IPS DF 4.7 (cell line): ENCODE data around the gene MYLK.
"Not testable (repeated sequence)": the region's sequence is repeated elsewhere in the genome, so short reads cannot be mapped to it uniquely, and the experiment has no call there.

Experiments used
- DNase-seq: peaks from one replicate; pipeline ENCODE4 v3.0.0-alpha.2; 2013; ENCODE audit warnings: low spot score; ENCODE audit errors: extremely low read depth

The MYLK gene, protein sequence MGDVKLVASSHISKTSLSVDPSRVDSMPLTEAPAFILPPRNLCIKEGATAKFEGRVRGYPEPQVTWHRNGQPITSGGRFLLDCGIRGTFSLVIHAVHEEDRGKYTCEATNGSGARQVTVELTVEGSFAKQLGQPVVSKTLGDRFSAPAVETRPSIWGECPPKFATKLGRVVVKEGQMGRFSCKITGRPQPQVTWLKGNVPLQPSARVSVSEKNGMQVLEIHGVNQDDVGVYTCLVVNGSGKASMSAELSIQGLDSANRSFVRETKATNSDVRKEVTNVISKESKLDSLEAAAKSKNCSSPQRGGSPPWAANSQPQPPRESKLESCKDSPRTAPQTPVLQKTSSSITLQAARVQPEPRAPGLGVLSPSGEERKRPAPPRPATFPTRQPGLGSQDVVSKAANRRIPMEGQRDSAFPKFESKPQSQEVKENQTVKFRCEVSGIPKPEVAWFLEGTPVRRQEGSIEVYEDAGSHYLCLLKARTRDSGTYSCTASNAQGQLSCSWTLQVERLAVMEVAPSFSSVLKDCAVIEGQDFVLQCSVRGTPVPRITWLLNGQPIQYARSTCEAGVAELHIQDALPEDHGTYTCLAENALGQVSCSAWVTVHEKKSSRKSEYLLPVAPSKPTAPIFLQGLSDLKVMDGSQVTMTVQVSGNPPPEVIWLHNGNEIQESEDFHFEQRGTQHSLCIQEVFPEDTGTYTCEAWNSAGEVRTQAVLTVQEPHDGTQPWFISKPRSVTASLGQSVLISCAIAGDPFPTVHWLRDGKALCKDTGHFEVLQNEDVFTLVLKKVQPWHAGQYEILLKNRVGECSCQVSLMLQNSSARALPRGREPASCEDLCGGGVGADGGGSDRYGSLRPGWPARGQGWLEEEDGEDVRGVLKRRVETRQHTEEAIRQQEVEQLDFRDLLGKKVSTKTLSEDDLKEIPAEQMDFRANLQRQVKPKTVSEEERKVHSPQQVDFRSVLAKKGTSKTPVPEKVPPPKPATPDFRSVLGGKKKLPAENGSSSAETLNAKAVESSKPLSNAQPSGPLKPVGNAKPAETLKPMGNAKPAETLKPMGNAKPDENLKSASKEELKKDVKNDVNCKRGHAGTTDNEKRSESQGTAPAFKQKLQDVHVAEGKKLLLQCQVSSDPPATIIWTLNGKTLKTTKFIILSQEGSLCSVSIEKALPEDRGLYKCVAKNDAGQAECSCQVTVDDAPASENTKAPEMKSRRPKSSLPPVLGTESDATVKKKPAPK (N-terminal part only)

DNA sequence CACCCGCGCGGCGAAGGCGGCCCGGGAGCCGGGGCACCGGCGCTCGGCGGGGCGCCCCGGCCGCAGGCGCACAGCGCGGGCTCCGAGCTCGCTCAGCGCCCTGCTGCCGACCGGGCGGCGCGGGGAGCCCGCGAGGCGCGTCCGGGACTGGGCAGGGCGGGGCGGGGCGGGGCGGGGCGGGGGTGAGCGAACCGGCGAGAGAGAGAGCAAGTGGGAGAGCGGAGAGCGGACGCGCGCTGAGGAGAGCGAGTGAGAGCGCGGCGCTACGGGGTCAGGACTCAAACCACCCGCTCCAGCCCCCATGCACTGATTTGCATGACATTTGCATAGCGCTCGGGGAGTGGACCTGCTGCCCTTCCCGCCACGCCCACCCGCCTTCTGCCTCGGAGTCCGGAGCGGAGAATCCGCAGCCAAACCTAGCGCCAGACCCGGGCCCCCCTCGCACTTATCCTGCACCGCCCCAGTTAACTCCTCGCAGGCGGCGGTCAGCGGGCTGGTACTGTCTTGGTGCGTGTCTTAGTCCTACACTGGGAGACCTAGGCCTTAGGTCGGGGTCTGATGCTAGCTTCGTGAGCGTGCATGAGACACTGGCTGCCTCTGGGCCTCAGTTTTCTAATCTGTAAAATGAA lies at the start of gene MYLK:
Gene MYLK, minus strand, starts transcription at position 130 of the 629 bp plus-strand sequence. CDS start 90,491 bp downstream, outside the sequence.
- DNase-seq = peak; percentile 75

DNA sequence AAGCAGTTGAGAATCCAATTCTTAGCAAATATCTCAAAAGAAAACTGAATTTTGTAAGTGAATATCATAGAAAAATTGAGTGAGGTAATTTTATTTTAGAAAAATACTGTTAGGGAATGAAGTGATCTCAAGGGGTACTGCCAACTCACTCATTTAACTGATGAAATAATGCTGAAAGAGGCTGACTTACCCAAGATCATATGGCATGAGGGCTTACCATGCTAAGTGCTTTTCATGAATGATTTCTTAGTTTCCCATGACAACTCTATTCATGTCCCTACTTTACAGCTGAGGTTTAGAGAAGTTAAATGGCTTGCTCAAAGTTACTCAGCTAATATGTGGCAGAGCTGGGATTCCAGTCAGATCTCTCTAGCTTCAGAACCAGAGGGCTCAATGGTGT lies 46.3 kb upstream of the MYLK start:
- no peak for DNase-seq

DNA sequence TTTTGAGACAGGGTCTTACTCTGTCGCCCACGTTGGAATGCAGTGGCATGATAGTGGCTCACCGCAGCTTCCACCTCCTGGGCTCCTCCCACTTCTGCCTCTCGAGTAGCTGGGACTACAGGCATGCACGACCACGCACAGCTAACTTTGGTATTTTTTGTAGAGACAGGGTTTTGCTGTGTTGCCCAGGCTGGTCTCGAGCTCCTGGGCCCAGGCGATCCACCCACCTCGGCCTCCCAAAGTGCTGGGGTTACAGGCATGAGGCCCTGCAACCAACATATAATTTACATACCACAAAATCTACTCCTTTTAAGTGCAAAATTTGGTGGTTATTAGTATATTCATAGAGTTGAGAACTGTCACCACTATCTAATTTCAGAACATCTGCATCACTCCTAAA lies 45.2 kb upstream of the MYLK start:
- DNase-seq = no peak

DNA sequence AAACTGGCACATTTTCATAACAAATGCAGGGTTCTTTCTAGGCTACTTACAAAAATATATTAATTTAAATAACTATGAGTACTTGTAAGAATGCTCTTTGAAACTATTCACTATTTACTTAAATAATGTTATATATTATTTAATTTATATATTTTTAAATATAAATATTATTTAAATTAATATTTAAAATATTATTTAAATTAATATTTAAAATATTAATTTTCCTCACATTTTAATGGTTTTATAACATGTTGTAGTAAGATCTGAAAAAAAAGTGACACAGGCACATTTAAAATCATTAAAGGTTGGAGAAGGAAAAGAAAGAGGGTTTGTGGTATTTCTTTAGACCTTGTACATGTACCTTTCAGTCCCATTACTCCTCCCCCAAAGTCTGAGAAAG lies 42.3 kb upstream of the MYLK start:
- DNase-seq = no peak

DNA sequence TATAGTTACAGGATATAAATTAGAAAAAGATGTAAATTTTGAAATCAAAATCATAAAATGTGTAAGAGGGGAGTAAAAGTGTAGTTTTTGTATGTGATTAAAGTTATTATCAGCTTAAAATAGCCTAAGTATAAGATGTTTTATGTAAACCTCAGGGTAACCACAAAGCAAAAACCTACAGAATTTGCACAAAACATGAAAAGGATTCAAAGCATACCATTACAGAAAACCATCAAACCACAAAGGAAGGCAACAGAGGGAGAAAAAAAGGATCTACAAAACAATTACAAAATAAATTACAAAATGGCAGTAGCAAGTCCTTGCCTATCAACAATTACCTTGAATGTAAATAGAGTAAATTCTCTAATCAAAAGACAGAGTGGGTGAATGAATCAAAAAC lies 36.7 kb upstream of the MYLK start:
- DNase-seq = no peak

DNA sequence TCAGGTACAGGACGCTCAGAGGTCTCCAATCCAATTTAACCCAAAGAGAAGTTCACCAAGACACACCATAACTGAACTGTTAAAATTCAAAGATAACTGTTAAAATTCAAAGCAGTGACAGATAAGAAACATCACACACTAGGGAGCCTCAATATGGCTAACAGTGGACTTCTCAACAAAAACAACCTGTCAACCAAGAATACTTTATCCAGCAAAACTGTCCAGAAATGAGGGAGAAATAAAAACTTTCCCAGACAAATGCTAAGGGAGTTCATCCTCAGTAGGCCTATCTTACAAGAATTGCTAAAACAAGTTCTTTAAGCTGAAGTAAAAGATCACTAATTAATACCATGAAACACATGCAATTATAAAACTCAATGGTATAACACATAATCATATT lies 36.3 kb upstream of the MYLK start:
- no peak for DNase-seq

DNA sequence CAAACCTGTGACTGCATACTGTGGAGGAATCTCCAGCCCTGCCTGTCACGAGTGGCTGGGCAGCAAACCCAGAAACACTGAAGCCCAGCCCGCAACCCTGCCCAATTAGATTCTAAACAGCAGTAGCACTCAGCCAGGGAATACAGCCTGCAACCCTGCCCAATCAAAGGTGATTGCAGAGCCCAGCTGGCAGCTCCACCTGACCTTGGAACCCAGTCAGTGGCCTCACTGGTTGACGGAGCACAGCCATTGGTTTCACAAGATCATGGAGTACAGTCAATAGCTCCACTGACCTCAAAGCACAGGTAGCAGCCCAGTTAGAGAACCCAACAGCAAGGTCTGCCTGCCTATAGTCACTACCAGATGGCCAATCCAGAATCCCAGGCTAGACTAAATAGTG lies 35.2 kb upstream of the MYLK start:
- no peak for DNase-seq

DNA sequence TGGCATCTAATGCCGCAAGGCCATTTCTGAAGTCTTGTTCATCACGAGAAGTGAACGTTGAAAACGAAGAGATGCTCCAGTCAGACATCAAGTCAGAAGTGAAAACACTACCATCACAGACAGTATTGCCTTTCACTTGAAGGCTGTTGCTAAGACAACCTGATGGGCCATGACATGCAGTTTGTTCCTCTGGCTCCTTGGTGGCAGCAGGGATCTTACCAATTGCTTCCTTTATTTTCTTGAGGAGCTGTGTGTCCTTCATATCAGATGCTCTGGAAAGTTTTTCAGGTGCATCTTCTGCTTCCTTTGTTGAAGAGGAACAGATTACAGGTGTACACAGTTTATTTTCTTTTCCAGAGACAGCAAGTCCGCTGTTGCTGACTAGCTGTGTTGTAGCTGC lies 30.7 kb upstream of the MYLK start:
- no peak for DNase-seq

DNA sequence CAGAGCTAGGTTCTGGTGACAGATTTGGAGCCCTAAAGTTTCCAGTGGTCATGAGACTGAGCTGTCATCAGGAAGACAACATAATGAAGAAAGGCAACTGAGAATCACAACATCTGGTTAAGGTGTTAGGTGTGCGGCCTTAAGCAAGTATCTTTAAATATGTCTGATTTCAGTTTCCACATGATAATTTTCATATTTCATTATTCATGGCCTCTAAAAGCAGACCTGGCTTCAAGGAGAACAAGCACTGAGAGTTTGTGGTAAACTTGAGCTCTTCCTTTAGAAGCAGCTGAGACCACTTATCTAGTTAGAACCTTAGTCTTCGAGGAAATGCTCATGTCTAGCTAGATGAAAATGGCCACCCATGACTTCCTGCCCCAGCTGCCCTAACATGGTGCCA lies 25.7 kb upstream of the MYLK start:
- DNase-seq = no peak

DNA sequence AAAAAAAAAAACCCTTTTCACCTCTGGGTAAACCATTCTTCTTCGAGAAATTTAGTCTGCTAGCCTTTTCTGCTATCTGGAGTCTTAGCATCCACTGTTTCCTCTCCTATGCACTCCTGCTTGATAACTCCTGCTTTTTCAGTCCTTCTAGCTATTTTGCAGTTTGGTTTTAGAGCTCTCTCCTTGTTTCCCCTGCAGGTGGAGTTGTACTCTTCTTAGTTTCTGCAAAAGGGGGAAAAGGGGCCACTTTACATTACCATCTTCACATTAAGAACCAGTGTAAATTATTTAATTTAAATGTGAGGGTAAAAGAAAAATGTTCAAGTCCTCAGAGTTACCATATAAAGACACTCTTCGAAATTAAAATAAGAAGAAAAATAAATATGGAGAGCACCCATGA lies 23.6 kb upstream of the MYLK start:
- DNase-seq = no peak

DNA sequence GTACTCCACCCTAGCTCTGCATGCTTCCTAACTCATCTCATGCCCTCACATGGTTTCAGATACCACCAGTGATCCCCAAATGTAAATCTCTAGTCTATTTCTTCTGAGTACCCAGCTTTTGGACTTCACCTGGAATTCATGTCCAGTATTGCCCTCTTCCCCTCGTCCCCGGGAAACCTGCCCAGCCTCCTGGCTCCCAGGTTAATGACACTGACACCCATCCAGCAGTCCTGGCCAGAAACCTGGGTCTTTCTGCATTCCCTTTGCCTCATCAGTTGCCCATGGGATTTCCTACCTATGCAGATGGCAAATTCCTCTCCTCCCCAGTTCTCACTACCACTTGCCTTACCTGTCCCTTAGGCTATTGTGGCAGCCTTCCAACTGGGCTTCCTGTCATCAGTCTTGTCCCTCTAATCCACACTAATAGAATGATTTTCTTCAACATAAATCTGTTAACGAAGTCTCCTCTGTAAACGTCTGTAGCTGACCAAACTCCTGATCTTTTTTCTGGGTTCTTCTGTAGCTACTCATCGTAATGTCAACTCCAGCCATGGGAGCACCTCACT lies 15.3 kb upstream of the MYLK start:
- no peak for DNase-seq

DNA sequence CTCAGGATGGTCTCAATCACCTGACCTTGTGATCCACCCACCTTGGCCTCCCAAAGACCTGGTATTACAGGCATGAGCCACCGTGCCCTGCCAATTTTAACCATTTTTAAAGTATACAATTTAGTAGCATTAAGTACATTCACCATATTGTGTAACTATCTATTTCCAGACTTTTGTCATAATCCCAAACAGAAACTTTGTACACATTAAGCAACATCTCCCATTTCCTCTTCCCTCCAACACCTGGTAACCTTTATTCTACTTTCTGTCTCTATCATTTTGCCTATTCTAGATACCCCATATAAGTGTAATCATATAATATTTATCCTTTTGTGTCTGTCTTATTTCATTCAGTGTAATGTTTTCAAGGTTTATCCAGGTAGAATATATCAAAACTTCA lies 8.9 kb upstream of the MYLK start:
- no peak for DNase-seq

DNA sequence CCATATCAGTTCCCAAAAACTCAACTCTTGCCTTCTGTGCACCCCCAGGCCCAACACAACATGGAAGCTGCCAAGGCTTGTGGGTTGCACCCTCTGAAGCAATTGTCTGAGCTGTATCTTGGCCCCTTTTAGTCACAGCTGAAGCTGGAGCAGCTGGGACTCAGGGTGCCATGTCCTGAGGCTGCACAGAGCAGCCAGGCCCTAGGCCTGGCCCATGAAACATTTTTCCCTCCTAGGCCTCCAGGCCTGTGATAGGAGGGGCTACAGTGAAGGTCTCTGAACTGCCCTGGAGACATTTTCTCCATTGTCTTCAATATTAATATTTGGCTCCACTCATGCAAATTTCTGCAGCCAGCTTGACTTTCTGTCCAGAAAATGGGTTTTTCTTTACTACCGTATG lies 8.1 kb upstream of the MYLK start:
- no peak for DNase-seq

DNA sequence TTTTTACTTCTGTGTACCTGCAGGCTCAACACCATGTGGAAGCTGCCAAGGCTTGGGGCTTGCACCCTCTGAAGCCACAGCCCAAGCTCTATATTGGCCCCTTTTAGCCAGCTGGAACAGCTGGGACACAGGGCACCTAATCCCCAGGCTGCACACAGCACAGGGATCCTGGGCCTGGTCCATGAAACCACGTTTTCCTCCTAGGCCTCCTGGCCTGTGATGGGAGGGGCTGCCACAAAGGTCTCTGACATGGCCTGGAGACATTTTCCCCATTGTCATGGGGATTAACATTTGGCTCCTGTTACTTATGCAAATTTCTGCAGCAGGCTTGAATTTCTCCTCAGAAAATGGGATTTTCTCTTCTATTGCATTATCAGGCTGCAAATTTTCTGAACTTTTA lies 6.9 kb upstream of the MYLK start:
- not testable (repeated sequence) for DNase-seq

DNA sequence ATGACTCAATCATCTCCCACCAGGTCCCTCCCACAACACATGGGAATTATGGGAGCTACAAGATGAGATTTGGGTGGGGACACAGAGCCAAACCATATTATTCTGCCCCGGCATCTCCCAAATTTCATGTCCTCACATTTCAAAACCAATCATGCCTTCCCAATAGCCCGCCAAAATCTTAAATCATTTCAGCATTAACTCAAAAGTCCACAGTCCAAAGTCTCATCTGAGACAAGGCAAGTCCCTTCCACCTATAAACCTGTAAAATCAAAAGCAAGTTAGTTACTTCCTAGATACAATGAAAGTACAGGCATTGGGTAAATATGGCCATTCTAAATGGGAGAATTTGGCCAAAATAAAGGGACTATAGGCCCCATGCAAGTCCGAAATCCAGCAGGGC lies 6.0 kb upstream of the MYLK start:
- not testable (repeated sequence) for DNase-seq

DNA sequence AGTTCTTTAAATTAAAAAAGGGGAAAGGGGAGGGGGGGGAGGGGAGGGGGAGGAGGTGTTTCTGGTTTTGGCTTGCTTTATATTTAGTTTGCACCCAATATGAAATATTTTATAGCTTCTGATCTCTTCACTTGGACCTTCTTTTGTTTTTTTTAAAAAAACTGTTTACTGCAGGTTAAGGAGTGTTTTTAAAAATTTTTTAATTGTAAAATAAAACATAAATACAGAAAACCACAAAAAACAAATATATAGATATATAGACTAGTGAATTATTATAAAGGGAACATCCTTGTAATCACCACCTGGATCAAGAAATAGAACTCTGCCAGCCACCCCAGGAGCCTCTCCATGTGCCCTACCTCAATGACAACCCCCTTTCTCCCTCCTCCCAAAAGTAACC lies 861 bp upstream of the MYLK start:
- DNase-seq = no peak

DNA sequence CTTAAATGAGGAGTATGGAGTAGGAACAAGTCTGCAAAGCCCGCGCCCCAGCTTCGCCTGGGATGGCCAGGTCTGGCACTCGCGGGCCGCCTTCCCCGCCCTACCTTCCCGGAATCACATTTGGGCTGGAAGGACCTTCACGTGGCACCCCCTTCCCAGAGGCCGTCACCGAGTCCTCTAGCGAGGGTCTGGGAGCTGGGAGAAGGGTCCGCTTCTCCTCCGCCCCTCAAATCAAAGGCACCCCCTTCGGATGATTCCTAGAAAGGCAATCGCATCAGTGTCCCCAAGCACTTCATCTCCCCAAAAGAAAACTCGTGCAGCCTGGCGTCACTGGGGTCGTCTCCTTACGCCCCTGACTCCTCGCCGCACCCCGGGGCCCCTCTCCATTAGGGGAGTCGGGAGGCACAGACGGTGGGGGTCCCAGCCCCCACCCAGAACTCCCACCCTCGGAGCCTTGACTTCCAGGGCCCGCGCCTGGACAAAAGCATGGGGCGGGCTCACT lies 380 bp downstream of the MYLK start:
- DNase-seq = no peak

DNA sequence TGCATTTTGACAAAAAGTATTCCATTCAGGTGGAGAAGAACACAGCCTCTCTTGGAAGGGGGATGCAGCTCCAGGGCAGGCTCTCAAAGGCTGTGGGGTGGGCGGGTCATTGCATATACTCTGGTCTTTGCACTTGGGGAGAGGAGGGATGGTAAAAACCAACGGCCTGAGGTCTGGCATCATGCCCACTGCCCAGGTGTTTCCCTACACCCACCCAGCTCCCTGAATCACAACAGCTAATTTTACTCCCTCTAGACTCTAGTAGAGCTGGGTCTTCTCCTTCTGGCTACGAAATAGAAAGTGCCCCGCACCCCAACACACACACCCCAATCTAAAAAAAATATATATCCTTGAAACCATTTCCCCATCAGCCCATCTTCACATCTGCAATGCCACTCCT lies 1.0 kb downstream of the MYLK start:
- no peak for DNase-seq

DNA sequence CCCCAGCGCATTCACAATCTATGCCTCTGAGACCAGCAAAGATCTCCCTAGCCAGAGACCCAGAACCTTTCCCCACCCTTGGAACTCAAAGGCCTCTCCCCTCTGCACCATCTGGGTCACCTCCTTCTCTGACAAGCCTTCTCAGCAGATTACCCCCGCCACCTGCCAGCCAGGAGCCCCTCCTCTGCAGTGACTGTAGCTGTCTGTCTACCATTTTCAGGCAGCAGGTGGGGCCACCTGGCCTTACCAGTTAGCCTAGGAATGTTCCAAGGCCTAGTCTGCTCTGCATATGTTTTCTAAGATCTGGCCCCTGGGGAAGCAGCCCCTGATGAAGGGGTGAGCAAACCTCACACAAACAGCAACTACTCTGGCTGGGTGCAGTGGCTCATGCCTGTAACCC lies 2.4 kb downstream of the MYLK start:
- no peak for DNase-seq

DNA sequence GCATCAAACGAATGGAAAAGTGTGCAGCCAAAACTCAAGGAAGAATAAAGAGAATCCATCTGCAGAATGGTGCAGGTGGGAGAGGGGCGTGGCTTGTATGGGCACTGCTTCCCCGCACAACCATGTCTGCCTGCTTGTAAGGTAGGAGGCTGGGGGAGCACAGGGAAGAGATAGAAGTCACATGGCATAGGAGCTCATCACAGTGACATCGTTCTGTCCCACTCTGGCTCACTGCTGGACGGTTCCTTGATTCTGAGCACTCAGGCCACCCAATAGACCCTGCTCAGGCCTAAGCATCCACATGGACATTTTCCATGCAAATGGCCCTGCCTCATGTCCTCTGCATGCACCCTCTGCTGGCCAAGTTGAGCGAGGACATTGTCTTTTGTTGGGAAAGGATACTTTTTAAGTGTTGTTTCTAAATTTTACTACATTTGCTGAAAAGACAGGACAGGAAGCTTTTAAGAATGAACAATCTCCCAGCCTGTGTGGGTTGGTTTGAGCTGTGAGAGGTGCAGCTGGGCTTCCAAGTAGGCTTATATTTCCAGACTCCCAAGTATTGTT lies 3.1 kb downstream of the MYLK start:
- DNase-seq = no peak

DNA sequence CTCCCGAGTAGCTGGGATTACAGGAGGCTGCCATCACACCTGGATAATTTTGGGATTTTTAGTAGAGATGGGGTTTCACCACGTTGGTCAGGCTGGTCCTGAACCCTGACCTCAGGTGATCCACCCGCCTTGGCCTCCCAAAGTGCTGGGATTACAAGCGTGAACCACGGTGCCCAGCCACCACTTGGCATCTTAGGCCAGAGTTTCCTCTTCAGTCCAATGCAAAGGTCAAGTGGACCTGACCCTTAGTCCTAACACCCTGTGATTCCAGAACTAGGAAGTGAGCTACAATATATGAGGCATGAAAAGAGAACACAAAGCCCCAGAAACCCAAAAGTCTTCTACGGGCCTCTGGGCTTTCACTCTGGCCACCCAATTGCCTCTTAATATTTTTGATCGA lies 5.3 kb downstream of the MYLK start:
- no peak for DNase-seq
